GM19452 (cell line): ENCODE measurements around the gene OLR1.
A peak's percentile ranks its signal among the peaks of the same experiment; 100 is the strongest.

Experiments used
- ATAC-seq: cut with Tn5 transposase; IDR thresholded peaks from one replicate; pipeline ENCODE4 v1.9.1; 2021; ENCODE audit not compliant: unreplicated experiment

The OLR1 gene

GRCh38 chr12:10154145-10154496, 17.8 kb downstream of the OLR1 start:
- ATAC-seq: no peak

- ATAC-seq: no peak
These were observed 18.4 kb downstream of the OLR1 start for GRCh38 chr12:10153271-10154144.

GRCh38 chr12:10151621-10152020, 20.3 kb downstream of the OLR1 start:
- no peak for ATAC-seq

- peak; percentile 80 for ATAC-seq
These were observed 24.1 kb downstream of the OLR1 start for GRCh38 chr12:10147714-10148403.

- no peak for ATAC-seq
These were observed 28.8 kb downstream of the OLR1 start for GRCh38 chr12:10142976-10143589.

- ATAC-seq: no peak
These were observed 31.9 kb downstream of the OLR1 start for GRCh38 chr12:10140001-10140400.

- no peak for ATAC-seq
These were observed 35.2 kb downstream of the OLR1 start for GRCh38 chr12:10136637-10137205.

GRCh38 chr12:10135126-10135525, 36.8 kb downstream of the OLR1 start:
- ATAC-seq: no peak

GRCh38 chr12:10132850-10133370, 39.0 kb downstream of the OLR1 start:
- ATAC-seq: no peak

GRCh38 chr12:10131111-10131690, 40.7 kb downstream of the OLR1 start:
- ATAC-seq: no peak

- ATAC-seq: peak; percentile 83
These were observed 41.9 kb downstream of the OLR1 start, which contains the start of gene CLEC7A for GRCh38 chr12:10130042-10130441. CLEC7A (minus strand) TSS chr12:10130199; CDS start chr12:10130082, 117 bp downstream.

- no peak for ATAC-seq
These were observed 43.2 kb downstream of the OLR1 start for GRCh38 chr12:10128687-10129086.

GRCh38 chr12:10126413-10126812, 45.5 kb downstream of the OLR1 start:
- no peak for ATAC-seq

- no peak for ATAC-seq
These were observed 49.2 kb downstream of the OLR1 start for GRCh38 chr12:10122689-10123088.

- no peak for ATAC-seq
These were observed 50.7 kb downstream of the OLR1 start for GRCh38 chr12:10121278-10121677.

- no peak for ATAC-seq
These were observed 52.9 kb downstream of the OLR1 start for GRCh38 chr12:10119066-10119465.

- ATAC-seq: no peak
These were observed 56.0 kb downstream of the OLR1 start for GRCh38 chr12:10115890-10116289.

GRCh38 chr12:10115311-10115710, 56.6 kb downstream of the OLR1 start:
- ATAC-seq: no peak

GRCh38 chr12:10113920-10114319, 58.0 kb downstream of the OLR1 start:
- ATAC-seq: no peak

GRCh38 chr12:10113075-10113474, 58.9 kb downstream of the OLR1 start:
- no peak for ATAC-seq

GRCh38 chr12:10111451-10111850, 60.5 kb downstream of the OLR1 start:
- no peak for ATAC-seq
